ENCODE results near the gene ICOS. TPM values are rescaled to one million over a fixed set of nuclear protein-coding genes. Genes with fewer than 3 reads are reported as not detected.

The ICOS gene, protein sequence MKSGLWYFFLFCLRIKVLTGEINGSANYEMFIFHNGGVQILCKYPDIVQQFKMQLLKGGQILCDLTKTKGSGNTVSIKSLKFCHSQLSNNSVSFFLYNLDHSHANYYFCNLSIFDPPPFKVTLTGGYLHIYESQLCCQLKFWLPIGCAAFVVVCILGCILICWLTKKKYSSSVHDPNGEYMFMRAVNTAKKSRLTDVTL
- under 1 TPM in 1 of 4 donors, not detected in 3; 0.04 TPM for polyA plus RNA-seq (ENCODE audit: insufficient read length in 4 of 4)

DNA sequence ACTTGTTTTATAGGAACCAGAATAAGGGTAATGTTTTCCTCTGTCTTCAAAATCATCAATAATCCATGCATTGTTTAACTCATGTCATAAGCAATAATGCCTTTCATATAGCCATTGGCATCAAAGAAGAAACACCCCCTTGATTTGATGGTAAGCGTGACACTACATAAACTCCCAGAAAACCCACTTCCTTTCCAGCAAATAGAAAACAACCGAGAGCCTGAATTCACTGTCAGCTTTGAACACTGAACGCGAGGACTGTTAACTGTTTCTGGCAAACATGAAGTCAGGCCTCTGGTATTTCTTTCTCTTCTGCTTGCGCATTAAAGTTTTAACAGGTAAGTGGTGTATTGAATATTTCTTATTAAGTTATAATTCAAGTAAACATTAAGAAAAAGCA is at the start of gene ICOS:
ICOS (plus strand) TSS at position 229 of the 400 bp plus-strand sequence; CDS start at position 281, 52 bp downstream.
- DNase-seq (ENCODE audit: low read depth in 4 of 4, low spot score in 3 of 4), result no peak

DNA sequence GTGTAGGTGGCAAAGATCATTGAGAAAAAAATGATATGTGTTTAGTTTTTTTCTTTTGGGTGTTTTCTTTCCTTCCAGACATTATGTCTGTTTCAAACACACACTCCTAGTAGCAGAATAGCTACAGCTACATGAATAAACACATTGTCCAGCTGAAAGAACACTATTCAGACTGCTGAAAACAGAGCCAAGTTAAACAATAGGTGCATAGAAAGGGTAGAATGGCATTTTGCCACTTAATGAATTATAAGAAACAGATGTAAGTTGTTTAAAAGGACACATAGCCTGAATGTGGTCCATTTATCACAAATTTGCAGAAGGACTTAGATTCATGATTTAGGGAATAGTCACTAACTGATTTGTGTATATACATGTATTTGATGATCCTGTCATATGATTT is 48.9 kb upstream of the ICOS start:
- no peak for DNase-seq (ENCODE audit: low read depth in 4 of 4, low spot score in 3 of 4)

DNA sequence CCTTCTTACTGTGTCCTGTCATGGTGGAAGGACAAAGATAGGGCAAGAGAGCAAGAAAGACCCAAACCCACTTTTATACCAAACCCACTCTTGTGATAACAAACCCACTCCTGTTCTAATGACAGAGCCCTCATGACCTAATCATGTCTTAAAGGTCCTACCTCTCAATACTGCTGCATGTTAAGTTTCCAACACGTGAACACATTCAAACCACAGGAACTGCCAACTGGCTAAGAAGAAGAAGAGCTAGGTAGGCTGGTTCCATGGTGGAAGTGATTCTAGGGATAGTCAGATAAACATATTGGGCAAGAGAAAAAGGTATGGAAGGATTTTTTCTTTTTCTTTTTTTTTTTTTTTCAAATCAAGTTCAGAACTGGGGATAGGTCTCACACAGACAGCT is 47.0 kb upstream of the ICOS start:
- no peak for DNase-seq (ENCODE audit: low read depth in 4 of 4, low spot score in 3 of 4)

DNA sequence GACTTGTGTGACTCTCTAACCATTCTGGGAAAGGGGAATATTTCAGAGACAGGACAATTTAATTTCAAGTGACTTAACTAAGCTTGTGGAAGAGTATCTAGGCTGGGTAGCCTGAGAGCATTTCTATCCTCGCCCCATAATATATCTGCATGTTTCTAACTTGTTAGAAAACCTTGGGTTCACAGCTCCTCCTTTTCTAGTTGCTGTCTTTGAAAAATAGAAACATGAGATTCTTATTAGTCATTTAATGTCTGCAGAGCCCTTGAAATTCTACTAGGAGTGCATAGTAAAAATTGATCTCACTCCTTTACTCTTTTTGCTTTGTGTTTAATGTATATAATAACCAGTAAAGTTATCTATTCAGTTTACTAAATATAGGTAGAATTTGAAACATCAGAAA is 46.6 kb upstream of the ICOS start:
- DNase-seq (ENCODE audit: low read depth in 4 of 4, low spot score in 3 of 4), result no peak

DNA sequence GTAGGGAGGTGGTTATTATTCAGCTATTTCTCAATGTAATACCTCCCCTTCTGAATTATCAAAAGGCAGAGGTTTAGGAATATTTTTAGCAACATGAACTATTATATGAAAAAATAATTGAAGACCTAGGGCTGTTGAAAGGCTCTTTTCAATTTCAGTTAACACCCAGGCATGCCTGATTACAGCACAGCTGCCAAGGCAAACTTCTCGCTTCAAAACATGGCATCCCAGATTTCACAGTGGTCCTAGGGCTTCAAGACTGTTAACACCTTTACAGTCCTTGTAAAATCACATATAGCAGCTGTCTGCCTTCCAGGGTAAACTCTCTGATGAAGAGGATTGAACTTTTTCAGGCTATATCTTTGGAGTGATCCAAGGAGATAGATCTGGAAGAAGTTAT is 45.8 kb upstream of the ICOS start:
- no peak for DNase-seq (ENCODE audit: low read depth in 4 of 4, low spot score in 3 of 4)

DNA sequence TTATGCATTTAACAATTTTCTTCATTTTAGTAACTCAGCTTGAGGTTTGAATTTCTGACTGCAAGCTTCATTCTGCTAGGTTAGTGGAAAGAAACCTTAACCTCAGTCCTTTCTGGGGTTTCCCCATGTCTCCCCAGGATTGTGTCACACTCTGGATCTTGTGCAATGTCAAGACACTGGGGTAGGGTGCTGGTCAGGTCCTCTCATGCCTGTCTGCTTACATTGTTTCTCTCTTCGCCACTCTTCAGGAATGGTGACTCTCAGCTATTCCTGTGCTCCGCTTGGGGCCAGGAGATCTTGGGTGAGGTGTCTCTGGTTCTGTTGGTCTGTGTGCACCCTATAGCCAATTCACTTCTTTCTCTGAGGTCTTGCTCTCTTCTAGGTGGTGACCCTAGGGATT is 45.1 kb upstream of the ICOS start:
- DNase-seq (ENCODE audit: low read depth in 4 of 4, low spot score in 3 of 4), result no peak

DNA sequence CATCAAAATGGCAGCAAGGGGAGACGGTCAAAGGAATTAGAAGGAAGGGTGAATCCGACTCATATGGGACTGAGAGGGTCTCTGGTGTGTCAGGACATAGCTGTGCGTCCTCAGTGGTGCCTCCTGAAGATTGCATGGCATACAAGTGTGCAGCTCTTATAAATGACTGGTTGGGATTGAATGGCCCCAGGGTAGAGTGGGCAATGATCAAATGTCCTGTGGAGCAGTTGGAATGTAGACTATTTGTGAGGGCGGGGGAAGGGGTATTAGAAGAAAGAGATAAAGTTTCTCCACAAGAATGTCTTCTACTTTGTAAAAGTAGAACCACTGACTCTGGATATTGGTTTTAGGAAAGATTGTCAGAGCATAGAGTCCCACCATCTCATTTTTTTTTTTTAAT is 44.4 kb upstream of the ICOS start:
- DNase-seq (ENCODE audit: low read depth in 4 of 4, low spot score in 3 of 4), result no peak

DNA sequence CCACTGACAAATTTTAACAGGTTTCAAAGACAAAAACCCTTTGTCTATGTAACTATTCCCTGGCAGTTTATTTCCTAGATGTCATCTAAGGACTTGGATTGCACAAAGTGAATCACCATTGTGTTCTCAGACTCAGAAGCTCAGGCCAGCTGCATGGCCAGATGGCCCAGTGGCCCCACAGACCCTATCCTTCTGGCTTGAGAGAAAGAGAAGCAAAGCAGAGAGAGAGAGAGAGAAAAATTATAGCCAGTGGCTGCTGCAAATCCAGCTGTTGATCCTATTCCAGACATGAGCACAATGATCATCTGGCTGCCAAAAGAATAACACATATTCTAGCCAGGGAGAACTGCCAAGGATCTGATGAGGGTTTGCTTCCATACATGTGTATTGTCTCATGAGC is 43.2 kb upstream of the ICOS start:
- DNase-seq (ENCODE audit: low read depth in 4 of 4, low spot score in 3 of 4), result peak in 1 of 4 donors; percentile 14

DNA sequence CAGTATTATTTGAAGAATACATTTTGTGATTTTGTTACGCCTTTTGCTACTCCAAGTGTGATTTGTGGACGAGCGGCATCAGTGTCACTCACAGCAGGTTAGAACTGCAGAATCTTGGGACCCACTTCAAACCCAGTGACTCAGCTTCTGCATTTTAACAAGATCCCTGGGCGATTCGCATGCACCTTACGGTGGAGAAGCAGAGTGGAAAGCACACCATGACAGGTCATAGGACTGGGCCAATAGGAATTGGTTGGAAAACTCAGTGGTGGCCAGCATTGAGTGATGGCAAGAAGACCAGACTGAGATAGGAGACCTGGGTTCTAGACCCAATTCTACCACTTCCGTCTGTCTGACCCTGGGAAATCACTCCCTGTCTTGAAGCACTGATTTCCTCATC is 42.7 kb upstream of the ICOS start:
- DNase-seq (ENCODE audit: low read depth in 4 of 4, low spot score in 3 of 4), result no peak

DNA sequence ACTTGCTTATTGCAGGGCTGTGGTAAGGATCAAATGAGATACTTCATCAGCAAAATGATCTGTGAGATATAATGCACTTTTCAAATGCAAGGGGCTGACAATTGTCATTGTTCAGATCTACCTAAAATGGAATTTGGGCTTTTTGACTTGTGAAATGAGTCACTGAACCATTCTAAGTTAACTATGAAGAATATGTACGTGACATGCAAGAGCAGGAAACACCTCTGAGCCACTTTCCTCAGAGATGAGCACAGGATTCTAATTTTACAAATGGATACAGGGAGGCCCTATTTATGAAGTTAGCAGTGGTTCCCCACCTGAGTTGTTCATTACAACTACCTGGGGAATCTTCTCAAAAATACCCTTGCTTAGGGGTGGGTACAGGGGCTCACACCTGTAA is 42.3 kb upstream of the ICOS start:
- DNase-seq (ENCODE audit: low read depth in 4 of 4, low spot score in 3 of 4), result no peak

DNA sequence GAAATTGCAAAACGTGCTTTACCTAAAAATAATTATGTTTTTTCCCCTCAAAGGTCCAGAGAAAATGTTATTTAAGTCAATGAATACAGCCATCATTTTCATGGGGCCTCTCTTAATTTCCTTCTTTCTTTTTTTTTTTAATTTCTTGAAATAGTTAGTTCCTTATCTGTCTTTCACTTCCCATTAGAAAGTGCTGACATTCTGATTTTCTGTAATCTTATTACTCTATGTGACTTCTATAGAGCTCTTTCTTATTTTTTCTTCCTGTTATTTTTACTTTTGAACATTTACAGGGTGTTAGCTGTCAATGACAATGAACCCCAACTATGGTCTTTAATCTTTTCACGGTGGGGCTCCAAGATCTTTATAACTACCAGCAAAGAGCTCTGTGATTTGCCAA is 39.0 kb upstream of the ICOS start:
- DNase-seq (ENCODE audit: low read depth in 4 of 4, low spot score in 3 of 4), result no peak

DNA sequence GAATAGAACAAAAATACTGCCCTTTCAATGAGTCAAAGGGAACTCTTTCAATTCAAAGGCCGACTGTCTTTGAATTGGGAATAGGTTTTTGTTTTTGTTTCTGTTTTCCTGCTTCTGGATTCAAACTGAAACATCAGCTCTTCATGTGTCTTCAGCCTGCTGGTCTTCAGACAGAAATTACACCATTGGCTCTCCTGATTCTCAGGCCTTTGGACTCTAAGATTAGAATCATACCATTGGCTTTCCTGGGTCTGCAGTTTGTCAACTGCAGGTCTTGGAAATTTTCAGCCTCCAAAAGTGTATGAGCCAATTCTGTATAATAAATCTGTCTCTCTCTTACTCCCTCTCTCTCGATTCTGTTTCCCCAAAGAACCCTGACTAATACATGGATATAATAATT is 37.9 kb upstream of the ICOS start:
- DNase-seq (ENCODE audit: low read depth in 4 of 4, low spot score in 3 of 4), result no peak

DNA sequence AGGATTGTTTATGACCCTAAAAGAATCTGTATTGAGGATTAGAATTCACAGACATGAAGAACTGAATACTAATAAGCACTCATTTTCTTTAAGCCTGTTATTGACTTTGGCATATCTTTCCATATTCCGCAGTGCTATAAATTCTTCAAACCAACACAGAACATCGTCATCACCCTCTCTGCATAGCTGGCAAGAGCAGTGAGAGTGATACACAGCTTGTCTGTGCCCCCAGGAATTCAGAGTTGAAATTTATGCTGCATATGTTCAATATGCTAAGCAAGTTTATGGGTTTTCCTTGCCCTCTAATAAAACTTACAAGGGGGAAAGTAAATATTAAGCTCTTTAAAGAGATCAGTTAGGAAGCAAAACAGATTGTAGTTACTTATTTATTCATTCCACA is 36.3 kb upstream of the ICOS start:
- peak in 2 of 4 donors; percentile 12 to 22 for DNase-seq (ENCODE audit: low read depth in 4 of 4, low spot score in 3 of 4)

DNA sequence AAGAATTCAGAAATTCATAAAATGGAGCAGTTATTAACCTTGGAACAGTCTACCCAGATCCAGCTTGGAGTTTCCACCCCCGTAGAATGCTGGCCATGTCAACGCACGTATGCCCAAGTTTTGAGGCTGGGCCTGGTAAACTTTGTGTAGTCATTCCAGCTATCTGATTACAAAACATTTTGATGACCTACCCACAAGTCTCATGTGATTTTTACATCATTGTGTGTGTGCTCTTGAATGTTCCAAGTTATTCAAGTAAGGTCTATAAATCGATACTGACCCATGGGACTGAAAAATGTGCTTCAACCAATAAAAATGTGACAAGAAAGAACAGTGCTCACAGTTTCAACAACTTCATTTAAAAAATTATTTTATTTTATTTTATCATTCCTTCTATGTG is 32.5 kb upstream of the ICOS start:
- no peak for DNase-seq (ENCODE audit: low read depth in 4 of 4, low spot score in 3 of 4)

DNA sequence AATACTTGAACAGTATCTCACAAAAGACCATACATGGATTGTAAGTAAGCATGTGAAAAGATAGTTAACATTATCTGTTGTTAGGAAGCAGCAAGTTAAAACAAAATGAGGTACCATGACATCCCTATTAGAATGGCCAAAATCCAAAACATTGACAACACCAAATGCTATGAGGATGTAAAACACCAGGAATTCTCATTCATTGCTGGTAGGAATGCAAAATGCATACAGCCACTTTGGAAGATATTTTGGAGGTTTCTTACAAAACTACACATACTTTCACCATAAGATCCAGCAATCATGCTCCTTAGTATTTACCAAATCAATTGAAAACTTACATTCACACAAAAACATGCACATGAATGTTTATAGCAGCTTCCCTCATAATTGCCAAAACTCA is 30.9 kb upstream of the ICOS start:
- no peak for DNase-seq (ENCODE audit: low read depth in 4 of 4, low spot score in 3 of 4)

DNA sequence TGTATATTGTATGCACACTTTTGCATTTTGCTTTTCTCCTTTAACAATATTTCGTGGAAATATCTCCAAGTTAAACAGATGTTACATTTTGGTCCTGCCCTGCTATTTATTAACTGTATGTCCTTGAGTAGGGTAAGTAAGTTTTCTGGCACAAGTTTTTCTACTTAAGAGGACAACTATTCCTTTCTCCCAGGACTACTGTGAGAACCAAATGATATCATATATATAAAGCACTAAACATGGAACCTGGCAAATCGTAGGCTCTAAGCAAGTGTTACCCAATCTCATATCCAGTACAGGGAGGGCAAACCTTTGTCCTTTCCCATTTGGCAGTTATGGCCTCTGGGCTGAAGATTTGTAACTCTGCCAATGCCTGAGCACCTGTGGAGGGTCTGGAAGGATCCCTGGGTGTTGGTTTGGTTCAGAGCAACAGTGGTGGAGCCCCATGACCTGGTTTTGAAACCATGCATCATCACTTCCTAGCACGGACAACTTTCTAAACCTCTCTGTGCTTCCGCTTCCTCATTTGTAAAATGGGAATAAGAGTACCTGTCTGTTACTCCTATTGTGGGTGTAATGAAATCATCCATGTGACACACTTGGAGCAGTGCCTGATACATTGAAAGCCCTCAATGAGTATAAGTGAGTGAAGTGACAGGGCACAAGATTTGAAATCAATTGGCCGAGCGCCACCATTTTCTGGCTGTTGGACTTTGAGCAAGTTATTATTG is 28.3 kb upstream of the ICOS start:
- no peak for DNase-seq (ENCODE audit: low read depth in 4 of 4, low spot score in 3 of 4)

DNA sequence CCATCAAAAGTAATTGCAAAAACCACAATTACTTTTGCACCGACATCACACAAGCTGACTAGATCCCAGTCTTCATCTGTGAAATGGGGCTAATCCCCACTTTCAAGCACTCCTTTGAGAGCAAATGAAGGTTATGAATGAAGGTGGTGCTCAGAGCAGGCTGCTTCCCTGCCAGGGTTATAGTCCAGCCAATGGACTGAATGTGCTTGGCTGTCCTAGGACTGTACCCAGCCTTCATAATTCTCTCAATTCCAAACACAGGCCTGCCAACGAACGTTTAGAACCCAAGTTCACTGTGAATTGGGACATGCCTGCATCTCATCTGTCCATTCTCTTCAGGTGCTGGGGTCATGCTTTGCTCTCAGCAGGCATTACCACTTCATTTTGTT is 27.8 kb upstream of the ICOS start:
- no peak for DNase-seq (ENCODE audit: low read depth in 4 of 4, low spot score in 3 of 4)

DNA sequence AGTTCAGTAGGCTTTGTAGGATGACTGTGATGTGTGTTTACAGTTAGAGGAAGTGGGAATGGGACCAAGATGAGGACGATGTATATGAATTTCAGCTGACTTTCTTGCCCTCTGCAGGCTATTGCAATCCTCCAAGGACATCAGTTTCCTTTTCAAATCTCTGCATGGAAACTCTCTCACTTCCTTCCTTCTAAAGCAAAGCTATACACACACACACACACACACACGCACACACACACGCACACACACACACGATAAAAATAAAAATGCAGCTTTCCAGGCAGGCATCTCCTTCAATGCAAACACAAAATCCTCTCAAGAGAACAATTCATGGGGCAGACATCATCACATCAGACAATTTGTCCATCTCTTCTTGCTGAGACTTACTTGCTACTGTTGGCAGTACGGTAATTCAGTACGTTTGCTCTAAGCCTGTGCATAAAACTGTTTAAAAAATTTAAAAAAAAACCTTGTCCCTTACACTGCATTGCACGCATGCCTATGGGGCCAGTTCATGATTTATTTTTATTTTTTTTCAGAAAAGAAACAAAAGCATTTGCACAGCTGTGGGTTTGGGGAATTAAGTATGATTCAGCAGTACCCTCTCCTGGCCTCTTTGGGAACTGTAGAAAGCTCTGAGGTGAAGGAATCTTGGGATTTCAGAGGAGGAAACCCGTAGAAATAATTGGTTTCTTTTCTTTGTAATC is 27.1 kb upstream of the ICOS start:
- peak in 3 of 4 donors; percentile 38 to 51 (median 44) for DNase-seq (ENCODE audit: low read depth in 4 of 4, low spot score in 3 of 4)

DNA sequence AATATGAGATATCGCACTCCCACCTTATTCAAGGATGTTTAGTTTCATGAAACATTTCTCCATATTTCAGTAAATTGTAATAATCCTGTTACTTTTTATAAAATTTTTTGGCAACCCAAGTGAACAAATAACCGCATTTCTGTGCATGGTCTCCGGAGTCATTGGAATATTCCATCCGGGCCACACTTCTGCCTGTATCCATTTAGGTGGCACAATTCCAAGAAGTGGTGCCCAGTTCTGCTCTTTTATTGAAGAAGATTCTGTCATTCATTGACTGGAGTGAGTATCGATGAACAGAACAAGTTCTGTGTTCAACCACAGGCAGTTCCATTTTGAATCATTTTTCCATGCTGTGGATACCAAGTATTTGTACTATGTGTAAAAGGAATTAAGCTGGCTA is 26.6 kb upstream of the ICOS start:
- DNase-seq (ENCODE audit: low read depth in 4 of 4, low spot score in 3 of 4), result no peak

DNA sequence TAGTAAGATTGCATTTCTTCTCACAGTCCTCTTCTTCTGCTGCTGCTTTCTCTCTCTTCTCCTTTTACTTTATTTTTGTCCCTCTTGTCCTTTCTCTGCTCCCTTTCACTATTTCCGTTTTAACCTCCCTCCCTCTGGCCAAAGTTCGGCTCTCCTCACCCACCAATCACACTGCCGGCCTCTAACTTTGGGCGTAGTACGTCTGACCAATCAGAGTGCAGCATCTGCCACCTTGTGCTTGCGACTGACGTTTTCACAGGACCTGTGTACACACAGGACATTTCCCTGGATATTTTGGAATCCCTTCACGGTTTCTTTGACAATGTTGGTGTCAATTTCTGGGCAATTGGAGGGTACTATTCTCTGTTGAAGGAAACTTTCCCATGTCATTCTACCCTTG is 22.6 kb upstream of the ICOS start:
- DNase-seq (ENCODE audit: low read depth in 4 of 4, low spot score in 3 of 4), result no peak

DNA sequence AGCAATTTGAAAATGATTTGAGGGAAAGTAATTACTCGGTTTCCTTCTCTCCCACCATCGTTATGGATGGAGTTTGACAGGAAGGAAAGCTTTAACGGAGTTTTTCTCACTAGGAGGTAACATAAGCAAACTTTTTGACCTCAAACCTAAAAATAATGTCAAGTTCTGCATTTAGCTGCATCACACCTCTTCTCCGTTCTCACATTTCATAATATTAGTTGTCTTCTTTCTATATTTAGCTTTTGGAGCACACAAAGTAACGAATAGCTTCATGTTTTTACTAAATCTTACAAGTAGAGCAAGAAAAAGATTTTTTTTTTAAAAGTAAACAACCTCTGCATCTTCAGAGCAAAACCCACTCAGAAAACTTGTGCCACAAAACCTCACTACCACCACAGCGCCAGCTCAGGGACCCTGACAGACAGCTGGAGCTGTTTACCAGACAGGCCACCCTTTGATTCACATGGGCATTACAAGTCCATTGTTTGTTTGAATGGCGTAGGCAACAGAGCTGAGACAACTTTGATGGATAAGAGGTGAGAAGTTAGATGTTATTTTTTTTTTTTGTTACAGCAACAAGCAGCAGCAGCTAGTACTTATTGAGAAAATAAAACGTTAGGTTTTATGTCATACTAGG is 21.9 kb upstream of the ICOS start:
- DNase-seq (ENCODE audit: low read depth in 4 of 4, low spot score in 3 of 4), result no peak

Data from right renal pelvis (tissue), 4 donors.